ENCODE results near the gene CTAG2.

DNA sequence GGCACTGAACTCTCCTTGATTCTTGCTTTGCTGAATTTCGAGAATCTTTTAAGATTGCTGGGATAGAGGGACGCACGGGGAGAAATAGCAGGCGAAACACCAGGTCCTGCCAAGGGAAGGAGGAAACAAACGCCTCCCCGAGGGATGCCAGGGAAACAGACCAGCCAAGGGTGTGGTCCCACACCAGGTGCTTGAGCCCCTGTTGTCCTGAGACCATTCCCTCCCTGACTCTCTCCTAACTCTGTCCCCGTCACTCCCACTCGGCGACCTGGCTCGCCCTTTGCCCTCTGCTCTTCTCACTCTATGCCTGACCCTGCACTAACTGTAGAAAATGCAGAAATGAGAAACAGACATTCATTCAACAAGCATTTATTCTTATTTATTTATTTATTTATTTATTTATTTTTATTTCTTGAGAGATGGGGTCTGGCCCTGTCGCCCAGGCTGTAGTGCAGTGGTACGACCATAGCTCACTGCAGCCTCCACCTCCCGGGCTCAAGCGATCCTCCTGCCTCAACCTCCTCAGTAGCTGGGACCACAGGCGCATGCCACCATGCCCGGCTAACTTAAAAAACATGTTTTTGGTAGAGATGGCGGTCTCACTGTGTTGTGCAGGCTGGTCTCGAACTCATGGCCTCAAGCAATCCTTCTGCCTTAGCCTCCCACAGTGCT lies 50.5 kb downstream of the CTAG2 start:
- TF ChIP-seq, protein P1, sequence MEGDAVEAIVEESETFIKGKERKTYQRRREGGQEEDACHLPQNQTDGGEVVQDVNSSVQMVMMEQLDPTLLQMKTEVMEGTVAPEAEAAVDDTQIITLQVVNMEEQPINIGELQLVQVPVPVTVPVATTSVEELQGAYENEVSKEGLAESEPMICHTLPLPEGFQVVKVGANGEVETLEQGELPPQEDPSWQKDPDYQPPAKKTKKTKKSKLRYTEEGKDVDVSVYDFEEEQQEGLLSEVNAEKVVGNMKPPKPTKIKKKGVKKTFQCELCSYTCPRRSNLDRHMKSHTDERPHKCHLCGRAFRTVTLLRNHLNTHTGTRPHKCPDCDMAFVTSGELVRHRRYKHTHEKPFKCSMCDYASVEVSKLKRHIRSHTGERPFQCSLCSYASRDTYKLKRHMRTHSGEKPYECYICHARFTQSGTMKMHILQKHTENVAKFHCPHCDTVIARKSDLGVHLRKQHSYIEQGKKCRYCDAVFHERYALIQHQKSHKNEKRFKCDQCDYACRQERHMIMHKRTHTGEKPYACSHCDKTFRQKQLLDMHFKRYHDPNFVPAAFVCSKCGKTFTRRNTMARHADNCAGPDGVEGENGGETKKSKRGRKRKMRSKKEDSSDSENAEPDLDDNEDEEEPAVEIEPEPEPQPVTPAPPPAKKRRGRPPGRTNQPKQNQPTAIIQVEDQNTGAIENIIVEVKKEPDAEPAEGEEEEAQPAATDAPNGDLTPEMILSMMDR (IDR thresholded peaks at IDR 0.05; ENCODE audit: low read length), result no peak
- TF ChIP-seq EZH2 (IDR thresholded peaks at IDR 0.05; ENCODE audit: borderline replicate concordance, low read length), result no peak

Measured in OCI-LY1 (cell line).